Glutamatergic neuron (in vitro differentiated cells): ENCODE data around the gene MRPL28. TPM values are rescaled to one million over a fixed set of nuclear protein-coding genes. Genes with fewer than 3 reads are reported as not detected.

ENCODE experiments used
- DNase-seq: peaks from one replicate; pipeline ENCODE4 v3.0.0; 2022
- H3K27ac Mint-ChIP-seq: one replicate; pipeline ENCODE4 v1.8.0; 2020; ENCODE audit warnings: mild to moderate bottlenecking, mixed read lengths, inconsistent platforms; ENCODE audit not compliant: unreplicated experiment
- H3K27me3 Mint-ChIP-seq: one replicate; pipeline ENCODE4 v1.8.0; 2020; ENCODE audit warnings: mild to moderate bottlenecking, moderate library complexity, mixed read lengths, inconsistent platforms; ENCODE audit not compliant: unreplicated experiment
- H3K36me3 Mint-ChIP-seq: one replicate; pipeline ENCODE4 v1.8.0; 2020; ENCODE audit warnings: mild to moderate bottlenecking, mixed read lengths, inconsistent platforms; ENCODE audit not compliant: unreplicated experiment
- H3K4me1 Mint-ChIP-seq: one replicate; pipeline ENCODE4 v1.8.0; 2020; ENCODE audit warnings: mild to moderate bottlenecking, low read depth, mixed read lengths, inconsistent platforms; ENCODE audit not compliant: unreplicated experiment
- H3K4me3 Mint-ChIP-seq: one replicate; pipeline ENCODE4 v1.8.0; 2020; ENCODE audit warnings: mild to moderate bottlenecking, mixed read lengths, inconsistent platforms; ENCODE audit not compliant: unreplicated experiment
- H3K9me3 Mint-ChIP-seq: one replicate; pipeline ENCODE4 v1.8.0; 2020; ENCODE audit warnings: mild to moderate bottlenecking, moderate library complexity, mixed read lengths, inconsistent platforms; ENCODE audit not compliant: unreplicated experiment
- total RNA-seq: library from RNA; stranded (reverse); fragmentation: NEBNext Ultra II Directional; extraction: Animal tissue kit (Norgen Biotek cat#: 25700); gene quantifications from one replicate; pipeline ENCODE4 v1.2.1, GENCODE V29; 2021; ENCODE audit not compliant: unreplicated experiment
- TF ChIP-seq, protein P1 (sequence below): fragments of 200-600 bp; sonication (generic); IDR thresholded peaks from one replicate; pipeline ENCODE4 v1.5.0; 2021; ENCODE audit not compliant: partially characterized antibody, unreplicated experiment

MRPL28 gene
- total RNA-seq, 1 donor from 2014 or later: 69.6 TPM

DNA sequence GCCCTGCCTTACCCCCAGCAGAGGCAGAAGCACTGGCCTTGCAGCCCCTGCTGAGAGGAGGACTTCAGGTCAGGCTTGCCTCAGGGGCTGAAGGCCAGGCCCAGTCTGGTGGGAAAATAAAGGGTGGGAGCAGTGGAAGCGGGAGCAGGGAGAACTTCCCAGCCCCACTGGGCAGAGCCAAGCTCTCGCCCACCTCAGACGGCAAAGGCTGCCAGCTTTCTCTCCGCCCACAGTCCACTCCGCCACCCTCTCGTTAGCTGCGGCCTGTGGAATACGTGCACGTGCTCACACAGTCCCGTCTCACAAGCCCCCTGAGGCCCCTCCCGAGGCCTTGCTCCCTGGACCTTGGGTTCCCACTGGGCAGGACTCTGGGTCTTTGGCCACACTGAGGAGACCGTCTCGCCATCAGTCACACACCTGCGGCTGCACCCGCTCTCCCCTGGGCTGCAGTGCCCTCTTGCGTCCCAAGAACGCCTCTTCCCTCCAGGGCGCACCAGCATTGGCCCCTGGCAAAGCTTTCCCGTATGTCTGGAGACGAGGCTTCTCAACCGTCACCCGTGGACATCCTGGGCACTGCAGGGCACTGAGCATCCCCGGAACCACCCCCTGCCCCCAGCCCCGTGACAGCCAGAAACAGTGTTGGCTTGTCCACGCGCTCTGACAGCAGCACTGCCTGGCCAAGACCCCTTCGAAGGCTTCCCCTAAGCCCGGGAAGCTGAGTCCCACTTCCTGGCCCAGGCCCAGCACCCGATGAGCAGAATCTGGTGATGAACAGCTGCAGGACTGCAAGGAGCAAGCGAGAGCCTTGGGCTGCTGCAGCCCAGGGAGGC lies 8.3 kb downstream of the MRPL28 start:
- peaks cover 2% of the 10 kb centered on the region for H3K9me3 Mint-ChIP-seq
- H3K4me1 Mint-ChIP-seq: no peaks in the 10 kb centered on the region
- H3K4me3 Mint-ChIP-seq: no peak overlapping the region
- H3K27ac Mint-ChIP-seq: no peak overlapping the region
- no peaks in the 10 kb centered on the region for H3K27me3 Mint-ChIP-seq
- peak; percentile 75 for DNase-seq
- TF ChIP-seq, protein P1, sequence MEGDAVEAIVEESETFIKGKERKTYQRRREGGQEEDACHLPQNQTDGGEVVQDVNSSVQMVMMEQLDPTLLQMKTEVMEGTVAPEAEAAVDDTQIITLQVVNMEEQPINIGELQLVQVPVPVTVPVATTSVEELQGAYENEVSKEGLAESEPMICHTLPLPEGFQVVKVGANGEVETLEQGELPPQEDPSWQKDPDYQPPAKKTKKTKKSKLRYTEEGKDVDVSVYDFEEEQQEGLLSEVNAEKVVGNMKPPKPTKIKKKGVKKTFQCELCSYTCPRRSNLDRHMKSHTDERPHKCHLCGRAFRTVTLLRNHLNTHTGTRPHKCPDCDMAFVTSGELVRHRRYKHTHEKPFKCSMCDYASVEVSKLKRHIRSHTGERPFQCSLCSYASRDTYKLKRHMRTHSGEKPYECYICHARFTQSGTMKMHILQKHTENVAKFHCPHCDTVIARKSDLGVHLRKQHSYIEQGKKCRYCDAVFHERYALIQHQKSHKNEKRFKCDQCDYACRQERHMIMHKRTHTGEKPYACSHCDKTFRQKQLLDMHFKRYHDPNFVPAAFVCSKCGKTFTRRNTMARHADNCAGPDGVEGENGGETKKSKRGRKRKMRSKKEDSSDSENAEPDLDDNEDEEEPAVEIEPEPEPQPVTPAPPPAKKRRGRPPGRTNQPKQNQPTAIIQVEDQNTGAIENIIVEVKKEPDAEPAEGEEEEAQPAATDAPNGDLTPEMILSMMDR: peak; percentile 39
- no peaks in the 10 kb centered on the region for H3K36me3 Mint-ChIP-seq

DNA sequence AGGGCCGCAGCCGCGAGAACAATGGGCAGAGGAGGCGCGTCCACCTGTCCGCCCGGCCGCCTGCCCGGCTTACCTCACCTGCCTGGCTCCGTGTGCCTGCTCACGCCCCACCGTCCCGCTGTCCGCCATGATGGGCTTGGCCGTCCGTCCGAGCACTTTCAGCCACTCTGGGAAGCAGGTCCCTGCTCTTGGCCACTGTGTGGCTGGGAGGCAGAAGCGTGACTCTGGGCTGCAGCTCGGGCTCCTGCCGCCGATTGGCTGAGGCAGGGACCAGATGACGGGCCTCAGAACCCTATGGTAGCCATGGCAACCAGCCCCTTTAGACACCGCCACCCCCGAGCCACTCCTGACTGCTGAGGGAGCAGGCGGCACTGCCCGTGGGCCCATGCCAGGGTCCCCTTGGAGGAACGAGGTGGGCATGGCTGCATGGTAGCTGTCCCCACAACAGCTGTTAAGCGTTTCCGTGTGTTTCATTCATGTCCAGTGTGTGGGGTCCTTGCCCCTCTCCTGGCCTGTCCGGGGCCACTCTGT lies 8.9 kb downstream of the MRPL28 start:
- no peak for DNase-seq
- no peaks in the 10 kb centered on the region for H3K36me3 Mint-ChIP-seq
- H3K9me3 Mint-ChIP-seq: no peaks in the 10 kb centered on the region
- no peaks in the 10 kb centered on the region for H3K4me1 Mint-ChIP-seq
- H3K4me3 Mint-ChIP-seq: no peak overlapping the region
- no peaks in the 10 kb centered on the region for H3K27me3 Mint-ChIP-seq
- TF ChIP-seq, protein P1: no peak
- no peak overlapping the region for H3K27ac Mint-ChIP-seq

- no peaks in the 10 kb centered on the region for H3K4me1 Mint-ChIP-seq
- H3K9me3 Mint-ChIP-seq: no peaks in the 10 kb centered on the region
- no peaks in the 10 kb centered on the region for H3K27me3 Mint-ChIP-seq
- H3K4me3 Mint-ChIP-seq: no peak overlapping the region
- H3K27ac Mint-ChIP-seq: peak overlapping the region; percentile 33
- H3K36me3 Mint-ChIP-seq: no peaks in the 10 kb centered on the region
- no peak for DNase-seq
- TF ChIP-seq, protein P1: no peak
Measured at GRCh38 chr16:360698-361336, 9.5 kb downstream of the MRPL28 start.

GRCh38 chr16:359871-360697 lies 10.3 kb downstream of the MRPL28 start:
- Mint-ChIP-seq H3K27ac (no peak overlapping the region), H3K9me3 (no peaks in the 10 kb centered on the region), H3K4me3 (no peak overlapping the region), H3K36me3 (no peaks in the 10 kb centered on the region), H3K27me3 (no peaks in the 10 kb centered on the region), H3K4me1 (no peaks in the 10 kb centered on the region)
- TF ChIP-seq, protein P1: no peak
- no peak for DNase-seq
